ENCODE measurements around the gene HGF.
"Not testable (repeated sequence)": the region's sequence is repeated elsewhere in the genome, so short reads cannot be mapped to it uniquely, and the experiment has no call there.

Gene HGF

GRCh38 chr7:81722250-81722649 is 47.6 kb downstream of the HGF start:
- DNase-seq, result not testable (repeated sequence)

- DNase-seq, result no peak
Observed at GRCh38 chr7:81721437-81721836, 48.4 kb downstream of the HGF start.

GRCh38 chr7:81719865-81720264 is 50.0 kb downstream of the HGF start:
- no peak for DNase-seq

GRCh38 chr7:81715984-81716588 is 53.8 kb downstream of the HGF start:
- DNase-seq, result no peak

- DNase-seq, result no peak
Observed at GRCh38 chr7:81714306-81714705, 55.5 kb downstream of the HGF start.

- DNase-seq, result no peak
Observed at GRCh38 chr7:81710751-81711150, 59.1 kb downstream of the HGF start.

- DNase-seq, result no peak
Observed at GRCh38 chr7:81709836-81710235, 60.0 kb downstream of the HGF start.

GRCh38 chr7:81707966-81708365 is 61.9 kb downstream of the HGF start:
- no peak for DNase-seq

- no peak for DNase-seq
Observed at GRCh38 chr7:81707196-81707595, 62.7 kb downstream of the HGF start.

GRCh38 chr7:81705206-81705605 is 64.6 kb downstream of the HGF start:
- DNase-seq, result no peak

GRCh38 chr7:81704595-81704994 is 65.3 kb downstream of the HGF start:
- DNase-seq, result no peak

- no peak for DNase-seq
Observed at GRCh38 chr7:81698965-81699364, 70.9 kb downstream of the HGF start.

- no peak for DNase-seq
Observed at GRCh38 chr7:81694711-81695110, 75.1 kb downstream of the HGF start.

GRCh38 chr7:81693894-81694293 is 76.0 kb downstream of the HGF start:
- DNase-seq, result no peak

GRCh38 chr7:81693080-81693479 is 76.8 kb downstream of the HGF start:
- DNase-seq, result no peak

- DNase-seq, result peak in 2 of 56 donors; percentile 1
Observed at GRCh38 chr7:81692146-81692905, 77.5 kb downstream of the HGF start.

GRCh38 chr7:81691199-81691821 is 78.5 kb downstream of the HGF start:
- DNase-seq, result no peak

- DNase-seq, result no peak
Observed at GRCh38 chr7:81690688-81691087, 79.2 kb downstream of the HGF start.

- no peak for DNase-seq
Observed at GRCh38 chr7:81690251-81690650, 79.6 kb downstream of the HGF start.

GRCh38 chr7:81688622-81689411 is 81.0 kb downstream of the HGF start:
- DNase-seq, result no peak

- no peak for DNase-seq
Observed at GRCh38 chr7:81687062-81687461, 82.8 kb downstream of the HGF start.

- no peak for DNase-seq
Observed at GRCh38 chr7:81685270-81685868, 84.5 kb downstream of the HGF start.

Data from nucleus accumbens (tissue), 56 donors.